GM19193 (cell line): ENCODE measurements around the gene CHST11.

Experiments used
- POLR2A ChIP-seq: IDR thresholded peaks from 4 replicates; pipeline ENCODE4 v1.6.1; 2011; ENCODE audit not compliant: insufficient read depth, insufficient read length; ENCODE audit errors: extremely low read depth

CHST11 gene

GRCh38 chr12:104662908-104663307 lies 206.2 kb downstream of the CHST11 start:
- TF ChIP-seq POLR2A = no peak

- no peak for TF ChIP-seq POLR2A
These were observed 207.6 kb downstream of the CHST11 start for GRCh38 chr12:104664351-104664750.

DNA sequence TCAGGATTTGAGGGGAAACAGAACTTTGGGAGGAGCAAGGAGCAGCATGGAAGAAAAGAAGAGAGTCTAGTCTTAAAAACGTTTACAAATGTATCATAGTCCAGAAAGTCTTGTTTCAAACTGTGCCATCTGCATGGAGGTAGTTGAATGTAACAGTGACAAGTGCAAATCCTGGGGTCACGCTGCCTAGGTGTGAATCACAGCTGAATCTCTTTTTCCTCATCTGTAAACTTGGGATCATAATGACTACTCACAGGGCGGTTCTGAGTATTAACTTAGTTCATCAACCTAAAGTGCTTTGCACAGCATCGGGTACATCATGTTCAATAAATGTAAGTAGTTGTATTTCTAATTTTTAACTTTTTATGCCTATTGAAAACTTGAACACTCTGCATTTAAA lies 208.5 kb downstream of the CHST11 start:
- TF ChIP-seq POLR2A = no peak

DNA sequence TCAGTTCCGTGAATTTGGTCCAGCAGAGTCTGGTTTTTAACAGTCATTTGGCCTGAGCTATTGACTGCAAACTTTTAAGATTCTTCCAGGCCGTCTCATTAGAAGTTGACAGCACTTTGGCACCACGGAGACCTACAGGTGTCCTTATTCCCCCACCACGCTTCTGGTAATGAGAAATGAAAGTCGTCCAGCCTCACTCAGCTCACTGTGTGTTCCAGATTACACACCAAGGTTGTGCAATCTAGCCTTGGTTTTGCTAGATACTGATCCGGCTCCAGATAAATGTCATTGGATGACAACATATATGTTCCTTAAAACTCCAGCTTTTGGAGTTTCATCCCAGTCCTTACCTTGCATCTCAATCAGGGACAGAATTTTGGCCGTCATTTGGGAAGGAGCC lies 210.4 kb downstream of the CHST11 start:
- TF ChIP-seq POLR2A = no peak

- no peak for TF ChIP-seq POLR2A
These were observed 211.5 kb downstream of the CHST11 start for GRCh38 chr12:104668274-104668718.

GRCh38 chr12:104669089-104669721 lies 212.5 kb downstream of the CHST11 start:
- no peak for TF ChIP-seq POLR2A

DNA sequence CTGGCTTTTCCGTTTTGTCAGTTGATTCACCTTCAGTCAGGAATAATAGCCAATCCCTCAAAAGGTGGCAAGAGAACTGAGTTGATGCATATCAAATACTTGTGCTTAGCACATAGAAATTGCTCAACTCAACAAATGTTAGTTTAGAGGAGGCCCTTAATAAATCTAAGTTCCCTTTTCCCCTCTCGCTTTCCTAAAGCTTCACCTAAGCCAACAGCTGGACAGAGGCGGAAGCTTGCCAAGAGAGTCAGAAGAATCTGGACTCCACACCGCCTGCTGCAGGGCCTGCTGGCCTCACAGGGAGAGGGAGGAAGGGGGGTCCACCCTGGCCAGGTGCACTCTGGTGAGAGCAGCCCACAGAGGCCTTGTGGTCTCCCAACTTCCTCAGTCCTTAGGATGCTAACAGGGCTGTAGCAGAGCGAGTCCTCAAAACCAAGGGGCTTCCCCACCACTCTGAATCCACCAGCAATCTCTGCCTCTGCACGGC lies 213.1 kb downstream of the CHST11 start:
- TF ChIP-seq POLR2A = no peak

GRCh38 chr12:104670439-104671408 lies 214.0 kb downstream of the CHST11 start:
- TF ChIP-seq POLR2A = no peak

- peak; percentile 67 for TF ChIP-seq POLR2A
These were observed 214.8 kb downstream of the CHST11 start for GRCh38 chr12:104671409-104672095.

DNA sequence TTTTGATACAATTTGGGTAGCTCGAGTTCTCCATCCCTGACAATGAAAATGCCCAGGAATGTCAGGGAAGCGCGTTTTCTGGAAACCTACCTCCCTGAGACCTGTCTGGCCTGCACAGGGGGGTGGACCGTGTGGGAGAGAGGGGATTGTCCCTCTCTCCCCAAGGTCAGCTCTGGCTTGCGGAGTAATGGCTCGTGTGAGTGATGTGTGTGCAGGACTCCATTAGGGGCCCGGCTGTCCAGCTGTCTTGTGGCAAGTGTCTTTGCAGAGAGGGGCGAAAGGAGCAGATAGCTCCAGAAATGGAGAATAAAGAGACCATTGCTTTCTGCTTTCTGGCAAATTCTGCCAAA lies 215.3 kb downstream of the CHST11 start:
- no peak for TF ChIP-seq POLR2A

DNA sequence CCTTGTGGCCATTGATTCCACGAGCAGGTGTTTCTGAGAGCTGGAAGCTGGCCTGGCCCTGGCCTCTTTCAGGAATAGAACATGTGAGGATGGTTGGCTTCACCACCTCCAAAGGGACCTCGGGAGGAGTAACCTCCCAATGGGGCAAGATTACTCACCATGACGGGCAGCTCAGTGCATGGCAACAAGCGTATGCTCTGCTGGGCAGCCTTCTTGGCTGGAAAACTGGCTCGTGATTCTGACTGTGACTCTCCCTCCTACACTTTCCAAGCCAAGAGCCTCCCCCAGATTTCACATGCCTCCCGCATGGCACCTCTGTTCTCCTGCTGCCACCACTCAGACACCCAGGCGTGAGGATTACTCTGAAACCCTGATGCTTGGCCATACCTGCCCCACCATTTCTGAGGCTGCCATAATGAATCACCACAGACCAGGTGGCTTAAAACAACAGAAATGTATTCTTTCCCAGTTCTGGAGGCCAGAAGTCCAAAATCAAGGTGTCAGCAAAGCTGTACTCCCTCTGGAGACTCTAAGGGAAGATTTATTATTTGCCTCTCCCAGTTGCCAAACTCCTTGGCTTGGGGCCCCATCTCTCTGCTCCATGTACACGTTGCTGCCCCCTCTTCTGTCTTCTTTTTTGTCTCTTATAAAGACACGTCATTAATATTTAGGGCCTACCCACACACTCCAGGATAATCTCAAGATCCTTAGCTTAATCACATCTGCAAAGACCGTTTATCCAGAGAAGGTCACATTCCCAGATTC lies 215.9 kb downstream of the CHST11 start:
- no peak for TF ChIP-seq POLR2A

- TF ChIP-seq POLR2A = no peak
These were observed 216.5 kb downstream of the CHST11 start for GRCh38 chr12:104673294-104673693.

- TF ChIP-seq POLR2A = no peak
These were observed 217.1 kb downstream of the CHST11 start for GRCh38 chr12:104673696-104674482.

GRCh38 chr12:104676636-104677035 lies 219.9 kb downstream of the CHST11 start:
- TF ChIP-seq POLR2A = no peak
